Kidney capillary endothelial cell (primary cell): ENCODE results near the gene PIK3CA.
A peak's percentile ranks its signal among the peaks of the same experiment; 100 is the strongest.
"Not testable (repeated sequence)": the region's sequence is repeated elsewhere in the genome, so short reads cannot be mapped to it uniquely, and the experiment has no call there.

Experiments used
- DNase-seq: peaks from one replicate; pipeline ENCODE4 v3.0.0-alpha.2; 2018; ENCODE audit warnings: low spot score

The PIK3CA gene

GRCh38 chr3:179147873-179148615, at the start of gene PIK3CA:
PIK3CA (plus strand) TSS chr3:179148357; CDS start chr3:179198826, 50,469 bp downstream.
- peak; percentile 96 for DNase-seq

DNA sequence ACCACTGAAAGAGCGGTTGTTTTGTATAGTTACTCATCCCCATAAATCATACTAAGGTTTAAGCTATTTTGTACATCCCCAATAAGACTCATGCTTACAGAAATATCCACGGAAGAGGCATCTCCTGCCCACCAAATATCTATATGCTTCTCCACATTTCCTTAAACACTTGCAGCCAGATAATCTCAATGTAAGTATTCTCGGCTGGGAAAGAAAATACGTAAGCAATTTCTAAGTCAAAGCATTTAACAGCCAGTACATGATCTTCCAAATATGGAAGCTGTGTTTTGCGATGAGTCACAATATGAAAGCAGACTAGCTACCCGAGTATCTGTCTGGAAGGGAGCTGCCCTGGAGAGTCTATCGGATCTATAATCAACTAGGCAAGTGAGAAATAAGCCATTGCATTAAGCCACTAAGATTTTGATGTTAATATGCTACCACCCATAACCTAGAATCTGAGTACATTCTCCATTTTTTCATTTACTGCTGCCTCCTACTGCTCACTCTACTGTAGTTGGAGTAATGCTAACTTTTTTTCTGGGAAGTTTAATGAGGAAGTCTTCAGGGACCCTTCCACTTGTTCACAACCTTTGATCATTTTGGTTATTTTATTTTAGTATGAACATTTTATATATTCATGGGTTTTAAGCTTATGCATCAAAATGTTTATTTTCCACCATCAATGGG, 49.6 kb upstream of the PIK3CA start:
- DNase-seq, result no peak

GRCh38 chr3:179100652-179101051, 47.5 kb upstream of the PIK3CA start:
- no peak for DNase-seq

- no peak for DNase-seq
Measured at GRCh38 chr3:179105881-179106280, 42.3 kb upstream of the PIK3CA start.

DNA sequence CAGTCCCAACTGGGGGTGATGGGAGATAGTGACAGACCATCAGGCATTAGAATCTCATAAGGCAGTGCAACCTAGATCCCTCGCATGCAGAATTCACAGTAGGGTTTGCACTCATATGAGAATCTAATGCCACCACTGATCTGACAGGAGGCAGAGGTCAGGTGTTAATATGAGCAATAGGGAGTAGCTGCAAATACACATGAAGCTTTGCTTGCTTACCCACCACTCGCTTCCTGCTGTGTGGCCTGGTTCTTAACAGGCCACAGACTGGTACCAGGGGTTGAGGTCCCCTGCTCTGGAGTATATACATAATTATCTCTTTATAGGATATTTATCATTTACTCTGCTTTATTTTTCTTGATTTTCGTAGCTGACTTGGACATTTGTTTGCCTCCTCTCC, 40.5 kb upstream of the PIK3CA start:
- DNase-seq, result no peak

GRCh38 chr3:179108086-179108485, 40.1 kb upstream of the PIK3CA start:
- DNase-seq, result peak; percentile 72

DNA sequence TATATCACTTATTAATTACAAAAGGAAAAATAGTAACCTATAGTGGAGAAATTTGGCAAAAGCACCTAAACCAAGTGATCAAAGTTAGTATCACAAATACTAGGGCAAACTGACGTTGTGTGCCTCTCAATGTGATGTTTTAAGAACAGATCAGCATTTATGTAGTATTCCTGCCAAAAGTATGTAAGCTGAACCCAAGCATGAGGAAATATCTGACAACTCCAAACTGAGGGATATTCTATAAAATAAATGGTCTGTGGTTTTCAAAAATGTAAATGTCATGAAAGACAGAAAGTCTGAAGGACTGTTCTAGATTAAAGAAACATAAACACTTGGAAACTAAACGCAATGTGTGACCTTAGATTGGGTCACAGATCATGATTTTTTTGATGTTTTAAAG, 34.3 kb upstream of the PIK3CA start:
- no peak for DNase-seq

GRCh38 chr3:179115444-179115843, 32.7 kb upstream of the PIK3CA start:
- not testable (repeated sequence) for DNase-seq

DNA sequence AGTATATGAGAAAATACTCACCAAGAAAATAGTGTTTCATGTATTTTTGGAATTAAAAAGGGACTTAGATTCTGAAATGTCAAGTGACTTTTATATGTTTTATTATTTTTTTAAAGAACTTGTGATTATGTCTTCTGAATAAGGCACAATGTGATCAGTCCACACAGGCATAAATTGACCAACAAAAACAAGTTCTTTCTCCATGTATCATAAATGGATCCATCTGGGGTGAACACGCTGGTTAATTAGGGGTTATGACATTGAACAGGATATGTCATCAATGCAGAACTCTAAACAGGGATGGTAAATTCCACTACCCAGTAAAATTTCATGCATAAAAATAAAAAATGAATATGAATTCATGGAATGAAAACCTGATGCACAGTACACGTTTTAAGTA, 31.3 kb upstream of the PIK3CA start:
- DNase-seq, result no peak

- DNase-seq, result not testable (repeated sequence)
Measured at GRCh38 chr3:179132191-179132890, 15.8 kb upstream of the PIK3CA start.

DNA sequence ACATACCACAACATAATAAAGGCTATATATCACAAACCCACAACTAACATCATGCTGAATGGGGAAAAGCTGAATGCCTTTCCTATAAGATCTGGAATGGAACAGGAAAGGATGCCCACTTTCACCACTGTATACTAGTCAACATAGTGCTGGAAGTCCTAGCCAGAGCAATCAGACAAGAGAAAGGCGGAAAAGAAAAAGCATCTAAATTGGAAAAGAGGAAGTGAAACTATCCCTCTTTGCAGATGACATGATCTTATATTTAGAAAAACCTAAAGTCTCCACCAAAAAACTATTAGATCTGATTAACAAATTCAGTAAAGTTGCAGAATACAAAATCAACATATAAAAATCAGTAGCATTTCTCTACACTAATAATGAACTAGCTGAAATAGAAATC, 14.6 kb upstream of the PIK3CA start:
- no peak for DNase-seq

DNA sequence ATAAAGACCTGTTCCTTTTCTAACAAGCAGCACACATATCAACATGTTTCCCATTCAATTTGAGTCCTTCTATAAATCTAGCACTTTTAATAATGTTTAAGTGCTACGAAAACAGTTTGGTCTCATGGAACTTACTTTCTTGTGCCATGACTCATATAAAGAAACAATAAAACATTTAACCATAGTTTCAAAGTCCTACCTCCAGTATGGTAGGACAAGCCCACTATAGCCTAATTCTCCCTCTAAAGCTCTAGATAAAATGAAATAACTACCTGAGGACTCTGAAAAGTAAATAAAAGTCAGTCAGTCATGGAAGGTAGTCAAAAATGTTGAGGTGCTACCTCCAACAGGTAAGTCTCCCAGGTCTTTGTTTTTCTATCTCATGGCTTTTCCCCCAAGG, 12.0 kb upstream of the PIK3CA start:
- no peak for DNase-seq

- no peak for DNase-seq
Measured at GRCh38 chr3:179141890-179142289, 6.3 kb upstream of the PIK3CA start.

- DNase-seq, result peak; percentile 69
Measured at GRCh38 chr3:179146911-179147513, 1.1 kb upstream of the PIK3CA start.

DNA sequence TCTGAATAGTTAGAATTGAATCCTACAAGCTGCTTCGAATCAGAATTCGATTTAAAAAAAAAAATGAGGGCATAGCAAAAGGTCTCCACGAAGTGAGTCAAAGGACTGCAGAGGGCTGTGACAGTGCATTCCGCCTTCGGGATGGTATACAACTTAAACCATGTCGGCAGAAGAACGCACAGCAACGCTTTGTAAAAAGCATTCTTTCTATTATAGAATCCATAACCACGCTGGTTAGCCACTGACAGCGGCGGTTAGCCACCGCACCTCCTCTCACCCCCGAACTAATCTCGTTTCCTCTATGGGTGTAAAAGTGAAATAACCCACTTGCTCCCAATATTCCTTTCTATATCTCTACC, 664 bp upstream of the PIK3CA start:
- DNase-seq, result no peak

GRCh38 chr3:179148616-179149405, 654 bp downstream of the PIK3CA start:
- peak; percentile 41 for DNase-seq

DNA sequence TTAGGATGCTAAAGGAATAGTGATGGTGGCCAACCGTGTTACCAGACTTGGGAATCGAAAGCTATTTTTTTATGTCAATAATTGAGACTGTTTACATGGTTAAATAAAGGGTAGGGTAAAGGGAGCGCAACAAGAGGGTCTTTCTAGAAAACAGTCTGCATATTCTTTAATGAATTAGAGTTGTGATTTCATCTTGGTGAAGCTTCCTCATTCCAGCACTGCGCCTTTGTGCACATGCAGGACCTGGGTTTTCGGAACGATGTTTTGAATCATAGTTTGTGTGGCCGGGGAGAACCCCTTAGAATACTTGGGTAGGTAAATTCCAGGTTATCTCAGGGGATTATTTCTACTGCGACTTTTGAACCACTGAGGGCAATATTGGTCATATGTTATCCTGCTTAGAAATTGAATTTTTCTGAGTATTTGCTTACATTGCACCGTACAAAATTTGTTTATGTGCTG, 1.3 kb downstream of the PIK3CA start:
- DNase-seq, result peak; percentile 7

DNA sequence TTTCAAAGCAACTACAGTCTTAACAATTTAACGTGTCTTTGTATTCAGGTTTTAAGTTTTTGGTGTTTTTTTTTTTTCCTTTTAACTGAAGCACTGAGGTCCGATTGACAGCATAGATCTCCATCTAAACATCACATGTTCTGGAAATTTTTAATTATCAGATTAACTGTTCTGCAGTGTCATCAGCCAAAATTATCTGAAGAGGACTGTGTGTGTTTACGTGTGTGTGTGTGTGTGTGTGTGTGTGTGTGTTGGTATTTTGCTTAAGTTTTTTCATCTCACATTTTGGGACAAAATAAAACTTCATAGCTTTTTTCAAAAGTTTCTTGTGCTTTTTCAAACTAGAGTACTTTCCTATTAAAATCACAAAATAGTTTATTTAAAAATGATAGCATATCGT, 1.8 kb downstream of the PIK3CA start:
- no peak for DNase-seq

DNA sequence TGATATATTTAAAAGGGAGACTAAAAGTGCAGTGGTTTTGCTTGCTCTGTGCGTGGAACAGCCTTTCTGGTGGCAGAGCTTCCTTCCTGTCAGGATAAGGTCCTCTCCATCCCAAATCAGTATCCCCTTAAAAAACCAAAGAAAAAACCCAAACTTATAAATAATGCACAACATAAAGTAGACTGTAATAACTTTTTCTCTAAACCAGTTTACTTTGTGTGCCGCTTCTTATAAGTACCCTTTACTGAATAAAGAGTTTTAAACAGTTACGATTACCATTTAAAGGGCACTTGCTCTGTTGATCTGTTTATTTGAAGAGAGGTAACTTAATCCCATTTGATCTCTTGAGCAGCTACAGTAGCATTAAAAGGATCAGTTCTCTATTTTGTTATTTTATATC, 2.5 kb downstream of the PIK3CA start:
- no peak for DNase-seq

- DNase-seq, result no peak
Measured at GRCh38 chr3:179151474-179151873, 3.3 kb downstream of the PIK3CA start.

- no peak for DNase-seq
Measured at GRCh38 chr3:179156170-179156569, 8.0 kb downstream of the PIK3CA start.

DNA sequence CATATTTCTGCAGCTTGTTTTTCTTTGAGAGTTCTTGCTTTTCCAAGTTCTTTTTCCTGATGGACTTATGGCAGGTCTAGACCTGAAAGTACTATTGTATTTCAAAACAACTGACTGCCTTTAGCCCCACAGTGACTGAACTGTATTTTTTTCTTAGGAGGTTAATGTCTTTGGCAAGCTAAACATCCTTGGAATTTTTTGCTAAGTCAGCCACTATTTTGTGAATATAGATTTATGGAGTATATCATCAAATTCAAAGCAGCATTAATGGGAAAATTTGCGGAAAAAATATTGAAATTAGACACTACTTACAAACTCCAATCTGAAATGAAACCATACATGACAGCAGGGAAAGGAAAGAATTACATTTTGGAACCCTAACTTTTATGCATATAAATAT, 8.6 kb downstream of the PIK3CA start:
- no peak for DNase-seq
